BLaER1 (cell line): ENCODE results near the gene TRIM67.
A peak's percentile ranks its signal among the peaks of the same experiment; 100 is the strongest.
"Not testable (repeated sequence)": the region's sequence is repeated elsewhere in the genome, so short reads cannot be mapped to it uniquely, and the experiment has no call there.

Experiments
- H3K27ac ChIP-seq: shearing (Covaris generic); formaldehyde crosslinking; 2 replicates; pipeline ENCODE4 v1.8.1; 2022
- H3K27me3 ChIP-seq: shearing (Covaris generic); formaldehyde crosslinking; 2 replicates; pipeline ENCODE4 v1.8.1; 2022
- H3K36me3 ChIP-seq: shearing (Covaris generic); formaldehyde crosslinking; 2 replicates; pipeline ENCODE4 v1.8.1; 2022
- H3K4me1 ChIP-seq: shearing (Covaris generic); formaldehyde crosslinking; 2 replicates; pipeline ENCODE4 v1.8.1; 2022
- H3K4me2 ChIP-seq: shearing (Covaris generic); formaldehyde crosslinking; 2 replicates; pipeline ENCODE4 v1.8.1; 2022
- H3K4me3 ChIP-seq: shearing (Covaris generic); formaldehyde crosslinking; 2 replicates; pipeline ENCODE4 v1.8.1; 2022
- H3K9ac ChIP-seq: shearing (Covaris generic); formaldehyde crosslinking; 2 replicates; pipeline ENCODE4 v1.8.1; 2022
- H3K9me3 ChIP-seq: shearing (Covaris generic); formaldehyde crosslinking; 2 replicates; pipeline ENCODE4 v1.8.1; 2022
- H4K20me1 ChIP-seq: shearing (Covaris generic); formaldehyde crosslinking; 2 replicates; pipeline ENCODE4 v1.8.1; 2022
- Cebpa-rat ChIP-seq: shearing (Covaris generic); IDR thresholded peaks from 2 replicates; pipeline ENCODE4 v1.8.1; 2022

The TRIM67 gene

GRCh38 chr1:231134624-231135023 lies 27.2 kb upstream of the TRIM67 start:
- H4K20me1 ChIP-seq: no peaks in the 10 kb centered on the region
- H3K4me2 ChIP-seq: no peak overlapping the region
- H3K4me1 ChIP-seq: no peaks in the 10 kb centered on the region
- no peaks in the 10 kb centered on the region for H3K36me3 ChIP-seq
- H3K9me3 ChIP-seq: no peaks in the 10 kb centered on the region
- no peak overlapping the region for H3K4me3 ChIP-seq
- no peaks in the 10 kb centered on the region for H3K27me3 ChIP-seq
- H3K27ac ChIP-seq: no peak overlapping the region
- TF ChIP-seq Cebpa-rat: no peak
- H3K9ac ChIP-seq: no peak overlapping the region

GRCh38 chr1:231138236-231138635 lies 23.6 kb upstream of the TRIM67 start:
- Histone ChIP-seq H3K9ac (no peak overlapping the region), H3K27me3 (no peaks in the 10 kb centered on the region), H3K4me1 (no peaks in the 10 kb centered on the region), H3K4me2 (no peak overlapping the region), H4K20me1 (no peaks in the 10 kb centered on the region), H3K36me3 (no peaks in the 10 kb centered on the region), H3K4me3 (no peak overlapping the region), H3K27ac (no peak overlapping the region), H3K9me3 (no peaks in the 10 kb centered on the region)
- TF ChIP-seq Cebpa-rat: no peak

- Histone ChIP-seq H3K9me3 (no peaks in the 10 kb centered on the region), H4K20me1 (no peaks in the 10 kb centered on the region), H3K9ac (no peak overlapping the region), H3K36me3 (no peaks in the 10 kb centered on the region), H3K4me1 (no peaks in the 10 kb centered on the region), H3K4me2 (0 out of 2 replicates have a peak overlapping the region, but pooled peaks have one; percentile 2), H3K27me3 (no peaks in the 10 kb centered on the region), H3K4me3 (no peak overlapping the region), H3K27ac (no peak overlapping the region)
- TF ChIP-seq Cebpa-rat: no peak
Observed at GRCh38 chr1:231139125-231139649, 22.7 kb upstream of the TRIM67 start.

GRCh38 chr1:231139659-231140654 lies 21.9 kb upstream of the TRIM67 start:
- Histone ChIP-seq H3K4me1 (no peaks in the 10 kb centered on the region), H3K9me3 (no peaks in the 10 kb centered on the region), H3K9ac (no peak overlapping the region), H3K4me2 (no peak overlapping the region), H3K4me3 (no peak overlapping the region), H3K27ac (no peak overlapping the region), H3K27me3 (no peaks in the 10 kb centered on the region), H4K20me1 (no peaks in the 10 kb centered on the region), H3K36me3 (no peaks in the 10 kb centered on the region)
- TF ChIP-seq Cebpa-rat: no peak

- no peak for TF ChIP-seq Cebpa-rat
- Histone ChIP-seq H3K4me3 (no peak overlapping the region), H3K4me1 (no peaks in the 10 kb centered on the region), H3K9me3 (no peaks in the 10 kb centered on the region), H3K27me3 (no peaks in the 10 kb centered on the region), H3K4me2 (no peak overlapping the region), H3K36me3 (no peaks in the 10 kb centered on the region), H4K20me1 (no peaks in the 10 kb centered on the region), H3K9ac (no peak overlapping the region), H3K27ac (no peak overlapping the region)
Observed at GRCh38 chr1:231144416-231145193, 17.3 kb upstream of the TRIM67 start.

GRCh38 chr1:231147896-231148295 lies 14.0 kb upstream of the TRIM67 start:
- Histone ChIP-seq H3K9me3 (peaks cover 28% of the 10 kb centered on the region), H3K27ac (no peak overlapping the region), H3K27me3 (no peaks in the 10 kb centered on the region), H3K9ac (no peak overlapping the region), H3K4me3 (no peak overlapping the region), H4K20me1 (no peaks in the 10 kb centered on the region), H3K4me1 (no peaks in the 10 kb centered on the region), H3K36me3 (no peaks in the 10 kb centered on the region), H3K4me2 (no peak overlapping the region)
- TF ChIP-seq Cebpa-rat: no peak

GRCh38 chr1:231151811-231152210 lies 10.0 kb upstream of the TRIM67 start:
- no peaks in the 10 kb centered on the region for H3K27me3 ChIP-seq
- H3K27ac ChIP-seq: no peak overlapping the region
- H4K20me1 ChIP-seq: no peaks in the 10 kb centered on the region
- H3K4me2 ChIP-seq: no peak overlapping the region
- no peak overlapping the region for H3K9ac ChIP-seq
- H3K36me3 ChIP-seq: no peaks in the 10 kb centered on the region
- H3K4me3 ChIP-seq: no peak overlapping the region
- peaks cover 9% of the 10 kb centered on the region for H3K4me1 ChIP-seq
- peaks cover 52% of the 10 kb centered on the region for H3K9me3 ChIP-seq
- no peak for TF ChIP-seq Cebpa-rat

GRCh38 chr1:231153726-231154125 lies 8.1 kb upstream of the TRIM67 start:
- H3K9me3 ChIP-seq: peaks cover 52% of the 10 kb centered on the region
- H3K27me3 ChIP-seq: no peaks in the 10 kb centered on the region
- H3K9ac ChIP-seq: no peak overlapping the region
- H4K20me1 ChIP-seq: no peaks in the 10 kb centered on the region
- peaks cover 9% of the 10 kb centered on the region for H3K4me1 ChIP-seq
- no peak overlapping the region for H3K4me2 ChIP-seq
- H3K36me3 ChIP-seq: no peaks in the 10 kb centered on the region
- H3K4me3 ChIP-seq: no peak overlapping the region
- no peak for TF ChIP-seq Cebpa-rat
- H3K27ac ChIP-seq: no peak overlapping the region

- H3K36me3 ChIP-seq: no peaks in the 10 kb centered on the region
- peaks cover 49% of the 10 kb centered on the region for H3K9me3 ChIP-seq
- H3K27ac ChIP-seq: no peak overlapping the region
- H3K9ac ChIP-seq: no peak overlapping the region
- H3K4me2 ChIP-seq: peak overlapping the region; percentile 64
- no peak overlapping the region for H3K4me3 ChIP-seq
- H3K4me1 ChIP-seq: peaks cover 9% of the 10 kb centered on the region
- peaks cover 10% of the 10 kb centered on the region for H3K27me3 ChIP-seq
- no peaks in the 10 kb centered on the region for H4K20me1 ChIP-seq
- TF ChIP-seq Cebpa-rat: no peak
Observed at GRCh38 chr1:231155808-231156207, 6.0 kb upstream of the TRIM67 start.

- Histone ChIP-seq H3K4me2 (no peak overlapping the region), H3K4me1 (peaks cover 9% of the 10 kb centered on the region), H4K20me1 (no peaks in the 10 kb centered on the region), H3K9me3 (peaks cover 49% of the 10 kb centered on the region), H3K4me3 (no peak overlapping the region), H3K27ac (no peak overlapping the region), H3K27me3 (peaks cover 25% of the 10 kb centered on the region), H3K9ac (no peak overlapping the region), H3K36me3 (no peaks in the 10 kb centered on the region)
- TF ChIP-seq Cebpa-rat: no peak
Observed at GRCh38 chr1:231157311-231157710, 4.5 kb upstream of the TRIM67 start.

- not testable (repeated sequence) for H3K9ac ChIP-seq, H3K4me1 ChIP-seq, H3K4me3 ChIP-seq, H3K36me3 ChIP-seq, H4K20me1 ChIP-seq, H3K4me2 ChIP-seq, H3K27ac ChIP-seq
- Histone ChIP-seq H3K27me3 (peaks cover 30% of the 10 kb centered on the region), H3K9me3 (peaks cover 51% of the 10 kb centered on the region)
Observed at GRCh38 chr1:231158141-231158540, 3.7 kb upstream of the TRIM67 start.
